HepG2 (cell line): ENCODE measurements around the gene CEACAM3. TPM values are rescaled to one million over a fixed set of nuclear protein-coding genes. Genes with fewer than 3 reads are reported as not detected.

Experiments
- ATAC-seq: fragments of 200-7000 bp; cut with Tn5 transposase; 3 replicates; pipeline ENCODE4 v1.9.1; 2020; ENCODE audit warnings: mild to moderate bottlenecking, moderate library complexity
- BruUV-seq: library from RNA; stranded (reverse); fragments of 400-500 nt; replicated peaks from 2 replicates; lab custom pipeline; 2021; lab: Mats Ljungman, UMichigan
- CTCF ChIA-PET: fragments of 300-600 bp; formaldehyde crosslinking; extraction: SDS; loops from one replicate; lab custom pipeline; 2021; ENCODE audit warnings: low total read pairs, inconsistent platforms, low intra/inter-chr PET ratio; lab: Yijun Ruan, JAX
- POLR2A ChIA-PET: fragments of 350-600 bp; sonication (Branson Sonifier 250); formaldehyde crosslinking; loops from one replicate; lab custom pipeline; 2020; ENCODE audit warnings: antibody characterized with exemption, inconsistent platforms; lab: Yijun Ruan, JAX
- DNase-seq: peaks from one replicate; pipeline ENCODE4 v3.0.0-alpha.2; 2015; ENCODE audit warnings: low spot score
- FAIRE-seq: peaks from 3 replicates; lab custom pipeline; 2011; peaks lifted over from hg19 to GRCh38; lab: Jason Lieb, UNC
- H2AFZ ChIP-seq: one replicate; pipeline ENCODE4 v1.6.1; 2011; ENCODE audit warnings: low read length, inconsistent platforms
- H3K27ac ChIP-seq: fragments of 300-600 bp; 3 replicates; pipeline ENCODE4 v1.8.0; 2011; ENCODE audit warnings: mixed run types, mild to moderate bottlenecking, mixed read lengths, low read length, inconsistent platforms; ENCODE audit not compliant: insufficient read depth; ENCODE audit errors: extremely low read length
- H3K27me3 ChIP-seq, 2 experiments: fragments of 200-600 bp in 1 of 2; 2 replicates in 1 of 2; 3 replicates in 1 of 2; pipeline versions ENCODE4 v1.6.0 to v1.8.0; 2011; ENCODE audit warnings: low read length in 2 of 2, mild to moderate bottlenecking in 2 of 2, moderate library complexity in 2 of 2, inconsistent platforms in 1 of 2; ENCODE audit not compliant: insufficient read depth in 2 of 2, control insufficient read depth in 1 of 2
- H3K36me3 ChIP-seq, 2 experiments: fragments of 200-600 bp in 1 of 2; replicated peaks in 1 of 2; 2 replicates in 1 of 2; 3 replicates in 1 of 2; pipeline versions ENCODE4 v1.5.1 to v1.8.0; 2011; ENCODE audit warnings: low read length in 2 of 2, inconsistent platforms in 1 of 2; ENCODE audit not compliant: insufficient read depth in 2 of 2, control insufficient read depth in 1 of 2
- H3K4me1 ChIP-seq: 2 replicates; pipeline ENCODE4 v1.5.1; 2012; ENCODE audit warnings: low read length, inconsistent platforms; ENCODE audit not compliant: insufficient read depth
- H3K4me2 ChIP-seq: 2 replicates; pipeline ENCODE4 v1.6.0; 2011; ENCODE audit warnings: low read depth, low read length, inconsistent platforms
- H3K4me3 ChIP-seq, 3 experiments: fragments of 200-600 bp in 1 of 3; sonication (generic), shearing (Covaris generic) in 1 of 3; replicated peaks in 1 of 3; 2 replicates each; pipeline ENCODE4 v1.5.1; 2011 to 2016; ENCODE audit warnings: low read length in 3 of 3, inconsistent platforms in 2 of 3, low read depth in 2 of 3, mild to moderate bottlenecking in 2 of 3, control low read depth in 1 of 3, mixed read lengths in 1 of 3; ENCODE audit not compliant: insufficient read depth in 1 of 3
- H3K79me2 ChIP-seq: one replicate; pipeline ENCODE4 v1.6.1; 2011; ENCODE audit warnings: low read length, inconsistent platforms; ENCODE audit not compliant: insufficient read depth
- H3K9ac ChIP-seq: 2 replicates; pipeline ENCODE4 v1.6.0; 2011; ENCODE audit warnings: mild to moderate bottlenecking, low read depth, low read length, inconsistent platforms; ENCODE audit not compliant: insufficient read depth
- H3K9me3 ChIP-seq: 2 replicates; pipeline ENCODE4 v1.5.1; 2012; ENCODE audit warnings: mild to moderate bottlenecking, low read length
- H4K20me1 ChIP-seq: 2 replicates; pipeline ENCODE4 v1.6.0; 2011; ENCODE audit warnings: inconsistent platforms, mild to moderate bottlenecking, low read length, moderate library complexity; ENCODE audit not compliant: insufficient read depth
- MTF2 ChIP-seq: sonication (generic); formaldehyde crosslinking; IDR thresholded peaks from 2 replicates; pipeline ENCODE4 v1.5.0; 2020; ENCODE audit warnings: missing genetic modification reagents, borderline replicate concordance
- MZF1 ChIP-seq: sonication (generic); formaldehyde crosslinking; IDR thresholded peaks from 2 replicates; pipeline ENCODE4 v1.8.1; 2023; ENCODE audit warnings: mild to moderate bottlenecking, missing genetic modification reagents, borderline replicate concordance
- ZFP36L1 ChIP-seq: sonication (generic); formaldehyde crosslinking; IDR thresholded peaks from 2 replicates; pipeline ENCODE4 v1.8.0; 2022; ENCODE audit warnings: mild to moderate bottlenecking, missing genetic modification reagents, moderate library complexity
- ZNF20 ChIP-seq: sonication (generic); formaldehyde crosslinking; IDR thresholded peaks from 2 replicates; pipeline ENCODE4 v1.4.0; 2020; ENCODE audit warnings: mild to moderate bottlenecking, moderate library complexity, missing genetic modification reagents
- ZNF510 ChIP-seq: sonication (generic); formaldehyde crosslinking; IDR thresholded peaks from 2 replicates; pipeline ENCODE4 v1.4.0; 2020; ENCODE audit warnings: low read depth, mild to moderate bottlenecking, missing genetic modification reagents
- WGBS: methylation state at CpG from one replicate; pipeline ENCODE4 v1.1.6; 2017; ENCODE audit warnings: low lambda C conversion rate; 5-methylcytosine and 5-hydroxymethylcytosine counted together
- in situ Hi-C: cut with HindIII; loops from 2 replicates; pipeline ENCODE4 v1.10.0; 2017; ENCODE audit warnings: low pct_unique_long_range_greater_than_20kb; ENCODE audit not compliant: extremely low pct_ligation_motif_present
- intact Hi-C: fragments of 100-400 bp; cut with micrococcal nuclease; formaldehyde crosslinking; loops from one replicate; pipeline ENCODE4 v1.10.0; 2022; ENCODE audit not compliant: unreplicated experiment
- polyA plus RNA-seq, 8 experiments: library from polyadenylated mRNA; depleted of rRNA in 3 of 8; stranded (reverse) in 7 of 8; unstranded in 1 of 8; fragments of >200 nt; fragmentation: Illumina TruSeq in 4 of 8; extraction: Trizol in 4 of 8; gene quantifications; 2 replicates each; pipeline versions ENCODE4 v1.2.1 to v1.2.3, GENCODE V29; 2011 to 2016; ENCODE audit warnings: low read depth in 4 of 8, missing spikeins in 1 of 8, mixed read lengths in 1 of 8; ENCODE audit not compliant: insufficient read depth in 1 of 8
- total RNA-seq, 5 experiments: library from RNA; depleted of rRNA; stranded (reverse); fragments of >200 nt; fragmentation: Illumina TruSeq; extraction: Trizol; gene quantifications; 2 replicates each; pipeline ENCODE4 v1.2.3, GENCODE V29; 2016; ENCODE audit warnings: low read depth in 1 of 5
- TF ChIP-seq, protein P1 (sequence below): sonication (generic); formaldehyde crosslinking; IDR thresholded peaks from 2 replicates; pipeline ENCODE4 v1.5.0; 2020; ENCODE audit warnings: missing genetic modification reagents, mild to moderate bottlenecking, borderline replicate concordance
- TF ChIP-seq, protein P2 (sequence below): IDR thresholded peaks from 2 replicates; pipeline ENCODE4 v1.6.1; 2016; ENCODE audit warnings: mild to moderate bottlenecking
- TF ChIP-seq, protein P3 (sequence below): sonication (generic); formaldehyde crosslinking; IDR thresholded peaks from 2 replicates; pipeline ENCODE4 v1.5.0; 2020; ENCODE audit warnings: mild to moderate bottlenecking, missing genetic modification reagents
- TF ChIP-seq, protein P4 (sequence below), 2 experiments: sonication (generic) in 1 of 2; formaldehyde crosslinking in 1 of 2; IDR thresholded peaks; 2 replicates each; pipeline versions ENCODE4 v1.4.0 to v1.6.1; 2016 to 2020; ENCODE audit warnings: borderline replicate concordance in 1 of 2, low read depth in 1 of 2, mild to moderate bottlenecking in 1 of 2, missing genetic modification reagents in 1 of 2

The CEACAM3 gene
- total and polyA plus RNA-seq, 2 of the 13 experiments (the other 11 are each of a cell fraction or from before 2014, with no cell fraction given): not detected

DNA sequence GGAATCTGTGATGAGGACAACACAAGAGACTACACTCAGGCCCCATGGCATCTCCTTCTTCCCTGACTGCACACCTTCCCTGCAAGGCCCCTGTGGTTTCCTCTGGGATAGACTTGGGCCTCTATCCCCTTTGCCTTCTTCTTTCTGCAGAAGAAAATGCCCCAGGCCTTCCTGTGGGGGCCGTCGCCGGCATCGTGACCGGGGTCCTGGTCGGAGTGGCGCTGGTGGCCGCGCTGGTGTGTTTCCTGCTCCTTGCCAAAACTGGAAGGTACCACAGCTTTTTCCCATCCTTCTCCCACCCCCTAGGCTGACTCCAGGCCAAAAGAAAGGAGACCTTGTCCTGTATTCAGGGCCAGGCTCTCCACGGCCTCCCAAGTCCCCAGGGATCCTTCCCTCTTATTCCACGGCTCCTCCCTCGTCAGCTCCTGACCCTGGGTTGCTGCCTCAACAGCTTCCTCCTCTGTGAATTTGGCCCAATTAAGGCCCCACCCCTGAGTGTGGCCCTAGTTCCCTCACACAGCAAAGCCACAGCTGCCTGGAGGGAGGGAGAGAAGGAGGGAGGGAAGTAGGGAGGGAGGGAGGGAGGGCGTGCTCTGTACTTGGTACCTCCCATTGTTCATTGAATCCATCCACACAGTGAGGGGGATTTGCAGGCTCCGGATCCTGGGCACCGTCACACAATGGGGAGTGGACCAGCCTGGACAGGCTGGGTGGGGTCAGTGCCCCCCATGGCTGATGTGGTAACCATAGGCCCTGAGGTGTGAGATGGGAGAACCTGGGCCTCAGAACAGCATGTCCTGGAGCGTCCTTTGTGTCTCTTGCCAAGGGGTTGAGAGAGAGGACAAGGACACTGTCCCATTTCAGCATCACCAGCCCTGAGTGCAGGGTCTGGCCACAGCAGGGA is 12.5 kb downstream of the CEACAM3 start (continued):
- TF ChIP-seq ZNF510 (CRISPR knock-in tag) (no peak), MZF1 (CRISPR knock-in tag) (no peak), ZFP36L1 (CRISPR knock-in tag) (no peak), MTF2 (CRISPR knock-in tag) (no peak)
- TF ChIP-seq, protein P1, sequence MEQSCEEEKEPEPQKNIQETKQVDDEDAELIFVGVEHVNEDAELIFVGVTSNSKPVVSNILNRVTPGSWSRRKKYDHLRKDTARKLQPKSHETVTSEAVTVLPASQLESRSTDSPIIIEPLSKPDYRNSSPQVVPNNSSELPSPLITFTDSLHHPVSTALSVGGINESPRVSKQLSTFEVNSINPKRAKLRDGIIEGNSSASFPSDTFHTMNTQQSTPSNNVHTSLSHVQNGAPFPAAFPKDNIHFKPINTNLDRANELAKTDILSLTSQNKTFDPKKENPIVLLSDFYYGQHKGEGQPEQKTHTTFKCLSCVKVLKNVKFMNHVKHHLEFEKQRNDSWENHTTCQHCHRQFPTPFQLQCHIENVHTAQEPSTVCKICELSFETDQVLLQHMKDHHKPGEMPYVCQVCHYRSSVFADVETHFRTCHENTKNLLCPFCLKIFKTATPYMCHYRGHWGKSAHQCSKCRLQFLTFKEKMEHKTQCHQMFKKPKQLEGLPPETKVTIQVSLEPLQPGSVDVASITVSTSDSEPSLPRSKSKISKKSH (CRISPR knock-in tag): no peak
- TF ChIP-seq, protein P2, sequence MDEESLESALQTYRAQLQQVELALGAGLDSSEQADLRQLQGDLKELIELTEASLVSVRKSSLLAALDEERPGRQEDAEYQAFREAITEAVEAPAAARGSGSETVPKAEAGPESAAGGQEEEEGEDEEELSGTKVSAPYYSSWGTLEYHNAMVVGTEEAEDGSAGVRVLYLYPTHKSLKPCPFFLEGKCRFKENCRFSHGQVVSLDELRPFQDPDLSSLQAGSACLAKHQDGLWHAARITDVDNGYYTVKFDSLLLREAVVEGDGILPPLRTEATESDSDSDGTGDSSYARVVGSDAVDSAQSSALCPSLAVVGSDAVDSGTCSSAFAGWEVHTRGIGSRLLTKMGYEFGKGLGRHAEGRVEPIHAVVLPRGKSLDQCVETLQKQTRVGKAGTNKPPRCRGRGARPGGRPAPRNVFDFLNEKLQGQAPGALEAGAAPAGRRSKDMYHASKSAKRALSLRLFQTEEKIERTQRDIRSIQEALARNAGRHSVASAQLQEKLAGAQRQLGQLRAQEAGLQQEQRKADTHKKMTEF: no peak
- TF ChIP-seq, all 625 proteins: peak for 0

DNA sequence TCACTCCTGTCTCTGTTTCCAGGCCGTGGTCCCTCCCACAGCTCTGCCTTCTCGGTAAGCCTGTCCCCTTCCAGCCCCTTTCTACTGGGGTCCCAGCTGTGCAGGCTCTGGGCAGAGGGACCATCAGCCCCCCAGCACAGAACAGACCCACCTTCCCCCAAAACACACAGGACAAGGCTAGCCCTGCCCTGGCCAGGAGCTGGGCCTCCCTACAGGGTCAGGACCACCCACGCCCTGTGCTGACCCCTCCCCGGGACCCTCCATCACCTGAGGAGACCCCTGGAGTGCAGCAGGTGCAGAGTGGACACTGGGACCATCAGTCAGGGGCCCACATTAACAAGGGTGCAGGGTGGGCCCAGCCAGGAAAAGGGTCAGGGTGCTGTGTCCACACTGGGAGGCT is 13.9 kb downstream of the CEACAM3 start:
- POLR2A ChIA-PET: no interaction called here
- intact Hi-C loops: no loop called here
- 0% methylated on average over 2 of the region's 4 CpGs for WGBS
- TF ChIP-seq ZNF20 (CRISPR knock-in tag): no peak
- TF ChIP-seq, protein P3, sequence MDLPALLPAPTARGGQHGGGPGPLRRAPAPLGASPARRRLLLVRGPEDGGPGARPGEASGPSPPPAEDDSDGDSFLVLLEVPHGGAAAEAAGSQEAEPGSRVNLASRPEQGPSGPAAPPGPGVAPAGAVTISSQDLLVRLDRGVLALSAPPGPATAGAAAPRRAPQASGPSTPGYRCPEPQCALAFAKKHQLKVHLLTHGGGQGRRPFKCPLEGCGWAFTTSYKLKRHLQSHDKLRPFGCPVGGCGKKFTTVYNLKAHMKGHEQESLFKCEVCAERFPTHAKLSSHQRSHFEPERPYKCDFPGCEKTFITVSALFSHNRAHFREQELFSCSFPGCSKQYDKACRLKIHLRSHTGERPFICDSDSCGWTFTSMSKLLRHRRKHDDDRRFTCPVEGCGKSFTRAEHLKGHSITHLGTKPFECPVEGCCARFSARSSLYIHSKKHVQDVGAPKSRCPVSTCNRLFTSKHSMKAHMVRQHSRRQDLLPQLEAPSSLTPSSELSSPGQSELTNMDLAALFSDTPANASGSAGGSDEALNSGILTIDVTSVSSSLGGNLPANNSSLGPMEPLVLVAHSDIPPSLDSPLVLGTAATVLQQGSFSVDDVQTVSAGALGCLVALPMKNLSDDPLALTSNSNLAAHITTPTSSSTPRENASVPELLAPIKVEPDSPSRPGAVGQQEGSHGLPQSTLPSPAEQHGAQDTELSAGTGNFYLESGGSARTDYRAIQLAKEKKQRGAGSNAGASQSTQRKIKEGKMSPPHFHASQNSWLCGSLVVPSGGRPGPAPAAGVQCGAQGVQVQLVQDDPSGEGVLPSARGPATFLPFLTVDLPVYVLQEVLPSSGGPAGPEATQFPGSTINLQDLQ (CRISPR knock-in tag): no peak
- TF ChIP-seq, protein P4, sequence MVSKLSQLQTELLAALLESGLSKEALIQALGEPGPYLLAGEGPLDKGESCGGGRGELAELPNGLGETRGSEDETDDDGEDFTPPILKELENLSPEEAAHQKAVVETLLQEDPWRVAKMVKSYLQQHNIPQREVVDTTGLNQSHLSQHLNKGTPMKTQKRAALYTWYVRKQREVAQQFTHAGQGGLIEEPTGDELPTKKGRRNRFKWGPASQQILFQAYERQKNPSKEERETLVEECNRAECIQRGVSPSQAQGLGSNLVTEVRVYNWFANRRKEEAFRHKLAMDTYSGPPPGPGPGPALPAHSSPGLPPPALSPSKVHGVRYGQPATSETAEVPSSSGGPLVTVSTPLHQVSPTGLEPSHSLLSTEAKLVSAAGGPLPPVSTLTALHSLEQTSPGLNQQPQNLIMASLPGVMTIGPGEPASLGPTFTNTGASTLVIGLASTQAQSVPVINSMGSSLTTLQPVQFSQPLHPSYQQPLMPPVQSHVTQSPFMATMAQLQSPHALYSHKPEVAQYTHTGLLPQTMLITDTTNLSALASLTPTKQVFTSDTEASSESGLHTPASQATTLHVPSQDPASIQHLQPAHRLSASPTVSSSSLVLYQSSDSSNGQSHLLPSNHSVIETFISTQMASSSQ (IDR thresholded peaks at IDR 0.05; ENCODE audit: low read depth): no peak
- TF ChIP-seq, protein P4 (CRISPR knock-in tag; IDR thresholded peaks at IDR 0.05; ENCODE audit: borderline replicate concordance): no peak

More for the DNA sequence above, 13.9 kb downstream of the CEACAM3 start:
- Histone ChIP-seq H3K4me2 (no peak overlapping the region), H3K9me3 (no peaks in the 10 kb centered on the region), H3K36me3 (no peaks in the 10 kb centered on the region), H3K4me3 (no peak overlapping the region), H3K27me3 (peaks cover 2 to 9% of the 10 kb centered on the region in 2 experiments; a peak in 3 of 5 replicates), H4K20me1 (no peaks in the 10 kb centered on the region), H3K27ac (no peak overlapping the region), H3K9ac (no peak overlapping the region), H2AFZ (no peak overlapping the region), H3K79me2 (no peaks in the 10 kb centered on the region), H3K4me1 (no peaks in the 10 kb centered on the region)
- CTCF ChIA-PET: no interaction called here
- no peak for FAIRE-seq
- in situ Hi-C loops: no loop called here
- no peak for DNase-seq
- no TSS peak for BruUV-seq
- ATAC-seq: no peak
